Mesothelial cell of epicardium (in vitro differentiated cells): ENCODE data around the gene ZNF771. TPM values are rescaled to one million over a fixed set of nuclear protein-coding genes. Genes with fewer than 3 reads are reported as not detected.

ENCODE experiments used
- DNase-seq, 2 experiments: peaks; one replicate each; pipeline ENCODE4 v3.0.0; 2021; ENCODE audit warnings: low spot score in 2 of 2; ENCODE audit not compliant: unreplicated experiment in 2 of 2
- H3K27ac Mint-ChIP-seq: 2 replicates; pipeline ENCODE4 v1.8.0; 2021; ENCODE audit warnings: mixed read lengths
- H3K27me3 Mint-ChIP-seq: 2 replicates; pipeline ENCODE4 v1.8.0; 2021; ENCODE audit warnings: low read depth, mixed read lengths
- H3K36me3 Mint-ChIP-seq: 2 replicates; pipeline ENCODE4 v1.8.0; 2021; ENCODE audit warnings: mixed read lengths
- H3K4me1 Mint-ChIP-seq: 2 replicates; pipeline ENCODE4 v1.8.0; 2021; ENCODE audit warnings: mixed read lengths
- H3K4me3 Mint-ChIP-seq: 2 replicates; pipeline ENCODE4 v1.8.0; 2021; ENCODE audit warnings: mild to moderate bottlenecking, moderate library complexity, mixed read lengths
- H3K9me3 Mint-ChIP-seq: 2 replicates; pipeline ENCODE4 v1.8.0; 2021; ENCODE audit warnings: mixed read lengths
- CTCF ChIP-seq: fragments of 200-600 bp; sonication (generic); IDR thresholded peaks from one replicate; pipeline ENCODE4 v1.5.0; 2021; ENCODE audit warnings: antibody characterized with exemption; ENCODE audit not compliant: unreplicated experiment
- total RNA-seq: library from RNA; stranded (reverse); gene quantifications from 3 replicates; pipeline ENCODE4 v1.2.1, GENCODE V29; 2021

Gene ZNF771
- total RNA-seq, 1 donor from 2014 or later, result 10.7 TPM

GRCh38 chr16:30439720-30440348, 32.4 kb downstream of the ZNF771 start:
- no peak for DNase-seq
- peaks cover 7% of the 10 kb centered on the region for H3K4me1 Mint-ChIP-seq
- no peak overlapping the region for H3K4me3 Mint-ChIP-seq
- H3K27ac Mint-ChIP-seq, result no peak overlapping the region
- H3K9me3 Mint-ChIP-seq, result peaks cover 8% of the 10 kb centered on the region
- H3K36me3 Mint-ChIP-seq, result peaks cover 18% of the 10 kb centered on the region
- TF ChIP-seq CTCF, result no peak
- peaks cover 8% of the 10 kb centered on the region for H3K27me3 Mint-ChIP-seq

GRCh38 chr16:30443631-30444030, 36.2 kb downstream of the ZNF771 start:
- H3K9me3 Mint-ChIP-seq, result peaks cover 8% of the 10 kb centered on the region
- DNase-seq, result no peak
- peak overlapping the region; percentile 49 for H3K4me3 Mint-ChIP-seq
- no peak overlapping the region for H3K27ac Mint-ChIP-seq
- H3K27me3 Mint-ChIP-seq, result no peaks in the 10 kb centered on the region
- H3K36me3 Mint-ChIP-seq, result peaks cover 20% of the 10 kb centered on the region
- H3K4me1 Mint-ChIP-seq, result peaks cover 16% of the 10 kb centered on the region
- no peak for TF ChIP-seq CTCF

GRCh38 chr16:30444231-30445148, 37.1 kb downstream of the ZNF771 start:
- H3K27me3 Mint-ChIP-seq, result no peaks in the 10 kb centered on the region
- H3K9me3 Mint-ChIP-seq, result peaks cover 8% of the 10 kb centered on the region
- peak overlapping the region; percentile 86 for H3K27ac Mint-ChIP-seq
- TF ChIP-seq CTCF, result no peak
- H3K4me1 Mint-ChIP-seq, result peaks cover 16% of the 10 kb centered on the region
- H3K36me3 Mint-ChIP-seq, result peaks cover 20% of the 10 kb centered on the region
- no peak for DNase-seq
- H3K4me3 Mint-ChIP-seq, result peak overlapping the region; percentile 82

GRCh38 chr16:30445149-30445407, 37.7 kb downstream of the ZNF771 start:
- H3K4me1 Mint-ChIP-seq, result peaks cover 16% of the 10 kb centered on the region
- no peak for DNase-seq
- peaks cover 8% of the 10 kb centered on the region for H3K9me3 Mint-ChIP-seq
- H3K4me3 Mint-ChIP-seq, result peak overlapping the region; percentile 82
- H3K27me3 Mint-ChIP-seq, result no peaks in the 10 kb centered on the region
- peak overlapping the region; percentile 86 for H3K27ac Mint-ChIP-seq
- peaks cover 20% of the 10 kb centered on the region for H3K36me3 Mint-ChIP-seq
- no peak for TF ChIP-seq CTCF

- peak within 1 kb of the TSS; percentile 82 for H3K4me3 Mint-ChIP-seq
Measured at GRCh38 chr16:30445408-30446202, 38.2 kb downstream of the ZNF771 start, which contains the start of gene SEPHS2. SEPHS2 (minus strand) TSS chr16:30445874; CDS start chr16:30445727, 147 bp downstream.

More at GRCh38 chr16:30445408-30446202, 38.2 kb downstream of the ZNF771 start, which contains the start of gene SEPHS2:
- H3K9me3 Mint-ChIP-seq, result peaks cover 8% of the 10 kb centered on the region
- peak within 1 kb of the TSS; percentile 94 for H3K27ac Mint-ChIP-seq
- peaks cover 16% of the 10 kb centered on the region for H3K4me1 Mint-ChIP-seq
- peak; percentile 83 to 97 for DNase-seq
- H3K27me3 Mint-ChIP-seq, result no peaks in the 10 kb centered on the region
- peaks cover 20% of the 10 kb centered on the region for H3K36me3 Mint-ChIP-seq
- peak; percentile 1 for TF ChIP-seq CTCF
